Measurements from ENCODE around the gene ARL16.

DNA sequence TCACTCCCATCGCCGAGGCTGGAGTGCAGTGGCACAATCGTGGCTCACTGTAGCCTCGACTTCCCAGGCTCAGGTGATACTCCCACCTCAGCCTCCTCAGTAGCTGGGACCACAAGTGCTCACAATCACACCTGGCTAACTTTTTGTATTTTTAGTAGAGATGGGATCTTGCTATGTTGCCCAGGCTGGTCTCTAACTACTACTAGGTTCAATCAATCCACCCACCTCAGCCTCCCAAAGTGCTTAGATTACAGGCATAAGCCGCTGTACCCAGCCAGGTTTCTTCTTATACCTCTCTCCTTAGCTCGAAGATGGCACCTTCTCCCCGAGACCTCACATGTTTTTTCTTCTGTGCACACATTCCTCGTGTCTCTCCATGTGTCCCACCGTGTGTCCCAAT lies 43.6 kb downstream of the ARL16 start:
- TF ChIP-seq CTCF (IDR thresholded peaks at IDR 0.05) = no peak
- TF ChIP-seq POLR2A (IDR thresholded peaks at IDR 0.05) = no peak

Data from testis (tissue), 2 donors.